HUES64 (cell line): ENCODE measurements around the gene WDR38.
A peak's percentile ranks its signal among the peaks of the same experiment; 100 is the strongest.

Experiments used
- H3K27ac ChIP-seq: 2 replicates; pipeline ENCODE4 v1.7.0; 2013; ENCODE audit warnings: low read depth, low read length, inconsistent platforms
- H3K27me3 ChIP-seq: 2 replicates; pipeline ENCODE4 v1.6.1; 2013; ENCODE audit warnings: mild to moderate bottlenecking, low read length; ENCODE audit not compliant: insufficient read depth
- H3K36me3 ChIP-seq: 2 replicates; pipeline ENCODE4 v1.6.1; 2013; ENCODE audit warnings: mild to moderate bottlenecking, low read length; ENCODE audit not compliant: insufficient read depth
- H3K4me1 ChIP-seq: 2 replicates; pipeline ENCODE4 v1.6.1; 2013; ENCODE audit warnings: mild to moderate bottlenecking, low read length, moderate library complexity; ENCODE audit not compliant: insufficient read depth
- H3K4me3 ChIP-seq: 2 replicates; pipeline ENCODE4 v1.5.1; 2013; ENCODE audit warnings: mild to moderate bottlenecking, low read length, moderate library complexity
- H3K9ac ChIP-seq: 2 replicates; pipeline ENCODE4 v1.6.1; 2013; ENCODE audit warnings: mild to moderate bottlenecking, low read depth, low read length
- H3K9me3 ChIP-seq: 2 replicates; pipeline ENCODE4 v1.6.1; 2013; ENCODE audit warnings: low read depth, low read length; ENCODE audit not compliant: insufficient read depth
- WGBS: fragments of 150-250, 120-280 bp; methylation state at CpG from one replicate; pipeline ENCODE4 v1.1.7; 2013; ENCODE audit warnings: missing lambda C conversion rate; 5-methylcytosine and 5-hydroxymethylcytosine counted together

The WDR38 gene

DNA sequence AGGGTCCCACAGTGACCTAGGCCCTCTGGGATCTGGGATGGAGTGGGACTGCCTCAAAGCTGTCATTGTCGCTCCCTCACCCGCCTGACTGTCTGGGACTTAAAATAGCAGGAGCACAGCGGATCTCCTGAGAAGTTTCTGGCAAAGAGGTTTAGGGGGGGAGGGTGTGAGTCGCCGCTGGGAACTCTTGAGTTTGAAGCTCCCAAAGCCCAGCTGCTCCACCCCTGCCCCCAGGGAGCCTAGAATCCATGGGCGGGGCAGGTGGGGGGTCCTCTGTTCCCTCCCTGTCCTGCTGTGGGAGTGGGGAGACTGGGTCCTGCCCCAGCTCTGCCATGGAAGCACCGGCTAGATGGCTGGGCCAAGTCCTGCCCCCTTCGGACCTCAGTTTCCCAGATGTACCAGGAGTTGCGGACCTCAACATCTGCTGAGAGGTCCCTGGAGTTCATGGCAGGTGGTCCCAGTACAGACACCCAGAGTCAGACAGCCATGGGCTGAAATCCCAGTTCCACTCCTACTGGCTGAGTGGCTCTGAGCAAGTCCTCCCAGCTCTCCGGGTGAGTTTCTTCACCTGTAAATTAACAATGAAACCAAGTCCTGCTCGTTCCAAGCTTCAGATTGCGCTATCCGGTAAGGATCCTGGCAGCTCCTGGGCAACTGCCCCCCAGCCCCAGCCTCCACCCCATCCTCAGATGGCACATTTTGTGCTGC lies 985 bp upstream of the WDR38 start:
- 75% methylated on average over 13 of the region's 13 CpGs for WGBS
- H3K4me3 ChIP-seq, result peak overlapping the region; percentile 57
- no peaks in the 10 kb centered on the region for H3K9me3 ChIP-seq
- no peak overlapping the region for H3K9ac ChIP-seq
- H3K36me3 ChIP-seq, result peaks cover 8% of the 10 kb centered on the region
- H3K27me3 ChIP-seq, result no peaks in the 10 kb centered on the region
- H3K27ac ChIP-seq, result no peak overlapping the region
- H3K4me1 ChIP-seq, result no peaks in the 10 kb centered on the region

DNA sequence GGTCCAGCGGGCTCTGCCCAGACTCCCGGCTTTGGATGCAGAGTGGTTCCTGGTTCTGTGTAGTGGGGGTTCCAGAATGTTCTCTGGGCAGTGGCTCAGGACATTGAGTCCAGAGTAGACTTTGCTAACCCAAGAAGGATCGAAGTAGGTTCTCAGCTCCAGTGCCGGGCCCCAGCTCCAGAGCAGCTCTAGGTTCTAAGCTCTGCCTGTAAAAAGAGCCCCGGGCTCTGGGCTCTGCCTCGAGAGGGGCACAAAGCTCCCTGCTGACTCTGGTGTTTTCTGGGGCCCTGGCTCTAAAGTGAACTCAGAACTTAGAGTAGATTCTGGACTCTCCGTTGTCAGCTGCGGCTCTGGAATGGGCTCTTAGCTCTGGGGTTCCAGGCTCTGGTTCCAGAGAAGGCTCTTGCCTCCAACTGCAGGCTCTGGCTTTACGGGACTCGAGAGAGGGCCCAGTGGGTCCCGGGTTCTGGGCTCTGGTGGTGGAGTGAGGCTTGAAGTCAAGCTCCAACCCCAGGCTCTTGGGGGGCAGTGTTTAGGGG lies 414 bp downstream of the WDR38 start:
- no peaks in the 10 kb centered on the region for H3K9me3 ChIP-seq
- H3K27ac ChIP-seq, result no peak overlapping the region
- 77% methylated on average over 11 of the region's 11 CpGs for WGBS
- no peaks in the 10 kb centered on the region for H3K27me3 ChIP-seq
- H3K9ac ChIP-seq, result peak overlapping the region; percentile 50; the same call in 1 of the 2 replicates
- H3K4me3 ChIP-seq, result peak overlapping the region; percentile 57
- no peaks in the 10 kb centered on the region for H3K4me1 ChIP-seq
- H3K36me3 ChIP-seq, result peaks cover 22% of the 10 kb centered on the region

DNA sequence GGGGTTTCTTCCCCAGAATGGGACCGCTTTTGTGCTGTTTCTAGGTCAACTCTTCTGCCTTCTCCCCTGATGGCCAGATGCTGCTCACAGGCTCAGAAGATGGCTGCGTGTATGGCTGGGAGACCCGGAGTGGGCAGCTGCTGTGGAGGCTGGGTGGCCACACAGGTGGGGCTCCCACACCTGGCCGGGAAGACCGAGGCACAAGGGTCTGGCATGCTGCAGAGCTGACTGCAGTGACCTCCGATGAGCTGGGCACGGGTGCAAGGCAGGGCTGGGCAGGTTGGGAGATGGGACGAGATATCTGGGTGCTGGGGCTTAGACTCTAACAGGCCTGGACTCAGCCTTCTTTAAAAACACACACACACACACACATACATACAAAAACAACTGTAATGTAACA lies 901 bp downstream of the WDR38 start:
- Histone ChIP-seq H3K4me1 (no peaks in the 10 kb centered on the region), H3K9ac (no peak overlapping the region), H3K9me3 (no peaks in the 10 kb centered on the region), H3K27me3 (no peaks in the 10 kb centered on the region), H3K4me3 (no peak overlapping the region), H3K36me3 (peaks cover 27% of the 10 kb centered on the region), H3K27ac (no peak overlapping the region)
- WGBS, result 93% methylated on average over 8 of the region's 8 CpGs

DNA sequence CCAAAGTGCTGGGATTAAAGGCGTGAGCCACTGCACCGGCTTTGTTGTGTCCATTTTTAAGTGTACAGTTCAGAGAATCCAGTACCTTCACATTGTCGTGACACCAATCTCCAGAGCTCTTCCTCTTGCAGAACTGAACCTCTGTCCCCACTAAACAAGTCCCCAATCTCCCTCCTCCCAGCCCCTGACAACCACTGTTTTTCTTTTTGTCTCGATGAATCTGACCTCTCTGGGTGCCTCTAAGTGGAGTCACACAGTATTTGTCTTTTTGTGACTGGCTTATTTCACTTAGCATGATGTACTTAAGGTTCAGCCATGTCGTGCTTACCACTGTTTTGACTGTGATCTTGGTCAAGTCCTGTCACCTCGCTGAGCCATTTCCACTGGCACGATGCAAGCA lies 1.6 kb downstream of the WDR38 start:
- H3K4me1 ChIP-seq, result no peaks in the 10 kb centered on the region; the same call in 1 of the 2 replicates
- no peak overlapping the region for H3K4me3 ChIP-seq
- 90% methylated on average over 7 of the region's 7 CpGs for WGBS
- H3K27ac ChIP-seq, result no peak overlapping the region
- no peaks in the 10 kb centered on the region for H3K27me3 ChIP-seq
- no peak overlapping the region for H3K9ac ChIP-seq
- no peaks in the 10 kb centered on the region for H3K9me3 ChIP-seq
- H3K36me3 ChIP-seq, result peaks cover 34% of the 10 kb centered on the region

DNA sequence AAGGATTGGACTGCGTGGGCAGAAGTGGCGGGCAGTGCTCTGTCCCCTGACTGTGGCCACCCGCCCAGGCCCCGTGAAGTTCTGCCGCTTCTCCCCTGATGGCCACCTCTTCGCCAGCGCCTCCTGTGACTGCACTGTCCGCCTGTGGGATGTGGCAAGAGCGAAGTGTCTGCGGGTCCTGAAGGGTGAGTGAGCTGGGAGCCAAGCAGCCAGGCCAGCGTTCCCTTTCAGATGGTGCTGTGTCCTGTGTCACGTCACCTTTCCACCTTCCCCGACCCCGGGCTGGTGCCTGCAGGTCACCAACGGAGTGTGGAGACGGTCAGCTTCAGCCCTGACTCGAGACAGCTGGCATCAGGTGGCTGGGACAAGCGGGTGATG lies 2.3 kb downstream of the WDR38 start:
- Histone ChIP-seq H3K4me3 (no peak overlapping the region), H3K9ac (no peak overlapping the region), H3K9me3 (no peaks in the 10 kb centered on the region), H3K4me1 (peaks cover 6% of the 10 kb centered on the region), H3K27ac (no peak overlapping the region; the same call in 1 of the 2 replicates), H3K27me3 (no peaks in the 10 kb centered on the region), H3K36me3 (peaks cover 41% of the 10 kb centered on the region)
- 93% methylated on average over 18 of the region's 18 CpGs for WGBS

DNA sequence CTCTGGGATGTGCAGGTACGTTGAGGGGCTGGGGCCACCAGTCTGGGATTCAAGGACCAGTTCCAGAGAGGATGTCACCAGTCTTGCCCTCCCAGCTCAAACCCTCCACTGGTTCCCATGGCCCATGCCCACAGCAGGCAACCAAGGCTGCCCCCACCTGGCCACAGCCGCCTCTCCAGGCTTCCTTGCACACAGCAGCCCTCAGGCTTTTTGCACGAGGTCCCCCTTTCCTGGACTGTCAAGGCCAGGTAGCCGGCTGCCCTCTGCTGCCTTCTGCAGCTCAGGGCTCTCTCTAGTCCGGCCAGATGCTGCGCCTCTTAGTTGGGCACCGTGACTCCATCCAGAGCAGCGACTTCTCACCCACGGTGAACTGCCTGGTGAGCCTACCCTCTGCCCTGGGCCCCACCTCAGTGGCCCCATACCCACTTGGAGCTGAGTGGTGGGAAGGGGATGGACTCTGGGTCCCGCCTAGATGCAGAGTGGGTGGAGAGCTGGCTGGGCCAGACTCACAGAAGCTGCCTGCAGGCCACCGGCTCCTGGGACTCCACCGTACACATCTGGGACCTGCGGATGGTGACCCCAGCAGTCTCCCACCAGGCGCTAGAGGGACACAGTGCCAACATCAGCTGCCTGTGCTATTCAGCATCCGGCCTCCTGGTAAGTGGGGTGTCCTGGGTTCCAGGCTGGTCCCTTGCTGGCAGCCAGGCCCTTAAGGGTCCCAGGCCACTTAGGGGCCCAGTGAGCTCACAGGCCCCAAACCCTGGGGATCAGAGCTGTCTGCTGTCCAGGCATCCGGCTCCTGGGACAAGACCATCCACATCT lies 2.9 kb downstream of the WDR38 start:
- no peaks in the 10 kb centered on the region for H3K27me3 ChIP-seq
- no peaks in the 10 kb centered on the region for H3K9me3 ChIP-seq
- H3K27ac ChIP-seq, result peak overlapping the region; percentile 32; the same call in 1 of the 2 replicates
- peaks cover 47% of the 10 kb centered on the region for H3K36me3 ChIP-seq
- no peak overlapping the region for H3K4me3 ChIP-seq
- WGBS, result 64% methylated on average over 16 of the region's 16 CpGs
- peaks cover 8% of the 10 kb centered on the region for H3K4me1 ChIP-seq
- H3K9ac ChIP-seq, result no peak overlapping the region

DNA sequence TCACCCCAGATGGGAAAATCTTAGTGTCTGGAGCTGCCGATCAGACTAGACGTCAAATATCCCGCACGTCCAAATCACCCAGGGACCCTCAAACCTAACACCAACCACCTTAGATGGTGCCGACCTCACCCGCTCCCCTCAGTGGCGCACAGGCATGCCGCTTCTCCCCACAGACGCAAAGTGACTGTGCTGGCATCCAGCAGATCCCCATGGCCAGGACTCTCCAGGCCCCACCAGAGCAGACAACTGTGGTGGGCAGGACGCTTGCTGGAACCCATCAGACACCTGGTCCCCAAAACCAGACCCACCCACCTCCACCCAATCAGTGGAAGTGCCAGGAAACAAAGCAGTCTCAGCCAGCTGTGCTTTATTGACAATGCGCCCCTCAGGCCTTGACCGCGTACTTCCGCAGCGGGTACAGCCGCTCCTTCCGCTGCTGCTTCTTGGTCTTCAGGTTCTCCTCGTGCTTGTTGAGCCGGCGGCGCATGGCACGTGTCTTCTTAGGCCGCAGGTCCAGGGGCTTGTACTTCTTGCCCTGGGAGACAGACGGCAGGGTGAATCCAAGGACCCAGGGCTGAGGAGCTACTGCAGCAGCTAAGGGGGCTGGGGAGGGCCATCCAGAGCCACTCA lies 4.4 kb downstream of the WDR38 start:
- H3K27me3 ChIP-seq, result no peaks in the 10 kb centered on the region
- H3K27ac ChIP-seq, result no peak overlapping the region
- H3K4me3 ChIP-seq, result no peak overlapping the region
- H3K36me3 ChIP-seq, result peaks cover 49% of the 10 kb centered on the region
- 95% methylated on average over 24 of the region's 24 CpGs for WGBS
- H3K9me3 ChIP-seq, result no peaks in the 10 kb centered on the region
- no peak overlapping the region for H3K9ac ChIP-seq
- peaks cover 8% of the 10 kb centered on the region for H3K4me1 ChIP-seq

DNA sequence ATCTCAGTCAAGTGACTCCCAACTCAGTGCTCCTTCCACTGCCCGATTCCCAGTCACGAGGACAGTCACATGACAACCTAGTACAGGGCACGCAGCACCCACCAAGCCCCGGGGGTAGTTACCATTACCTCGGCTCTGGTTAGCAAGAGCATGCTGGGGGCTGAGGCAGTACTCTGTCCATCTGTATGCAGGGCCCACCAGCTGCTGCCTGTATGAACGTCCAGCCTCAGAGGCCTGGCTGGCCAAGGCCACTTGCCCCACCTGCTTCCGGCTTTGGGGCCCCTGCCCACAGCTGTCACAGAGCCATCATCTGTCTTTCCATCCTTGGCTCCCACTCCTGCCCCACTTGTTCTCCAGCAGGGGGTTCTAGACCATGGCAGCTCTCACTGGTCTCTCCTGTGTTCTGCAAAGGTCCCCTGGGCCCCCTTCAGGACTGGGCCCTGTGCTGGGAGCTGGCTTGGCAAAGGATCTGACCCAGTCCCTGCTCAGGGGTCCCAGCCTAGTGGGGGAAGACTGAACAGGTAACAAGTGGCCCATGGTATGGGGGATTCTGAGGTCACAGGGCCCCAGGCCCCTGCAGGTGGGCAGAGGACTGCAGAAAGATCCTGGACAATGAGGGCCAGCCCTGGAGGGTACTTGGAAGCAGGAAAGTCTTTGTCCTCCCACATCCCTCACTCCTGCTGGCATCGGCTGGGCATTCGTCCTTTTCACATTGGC lies 5.2 kb downstream of the WDR38 start:
- Histone ChIP-seq H3K9me3 (no peaks in the 10 kb centered on the region), H3K4me3 (no peak overlapping the region), H3K4me1 (peaks cover 8% of the 10 kb centered on the region), H3K27ac (no peak overlapping the region; the same call in 1 of the 2 replicates), H3K27me3 (no peaks in the 10 kb centered on the region), H3K9ac (no peak overlapping the region), H3K36me3 (peaks cover 49% of the 10 kb centered on the region)
- WGBS, result 95% methylated on average over 9 of the region's 9 CpGs

DNA sequence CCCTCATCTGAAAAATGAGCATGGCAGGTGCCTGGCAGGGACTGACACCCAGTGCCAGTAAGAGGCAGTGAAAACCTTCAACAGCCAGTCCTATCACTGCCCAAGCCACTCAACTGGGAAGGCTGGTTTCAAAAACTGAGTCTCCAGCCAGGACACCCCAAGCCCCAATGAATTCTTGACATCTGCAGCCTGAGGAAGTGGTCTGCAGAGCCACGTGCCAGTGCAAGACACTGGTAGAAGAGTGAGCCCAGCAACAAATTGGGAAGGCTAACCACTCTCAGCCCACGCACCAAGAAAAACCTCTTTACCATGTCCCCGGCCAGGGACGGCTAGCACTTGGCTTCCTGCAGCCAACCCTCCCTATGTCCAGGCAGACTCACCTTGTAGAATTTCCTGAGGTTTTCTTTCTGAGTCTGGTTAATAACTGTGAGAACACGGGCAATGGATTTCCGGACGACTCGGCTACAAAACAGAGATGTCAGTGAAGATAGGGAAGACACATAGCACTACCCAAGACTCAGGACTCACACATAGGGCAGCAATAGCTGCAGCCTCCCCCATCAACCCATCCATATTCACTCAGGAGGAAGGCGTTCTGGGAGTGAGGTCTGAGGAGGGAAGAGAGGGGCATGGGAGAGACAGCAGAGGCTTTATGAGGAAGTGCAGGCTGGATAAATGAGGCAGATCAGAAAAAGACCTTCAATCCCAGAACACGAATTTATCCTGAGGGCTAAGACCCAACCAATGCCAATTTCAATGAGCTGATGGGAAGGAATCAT lies 6.7 kb downstream of the WDR38 start:
- Histone ChIP-seq H3K27ac (0 out of 2 replicates have a peak overlapping the region, but pooled peaks have one; percentile 9), H3K4me3 (peak overlapping the region; percentile 97), H3K27me3 (no peaks in the 10 kb centered on the region), H3K9me3 (no peaks in the 10 kb centered on the region), H3K36me3 (peaks cover 49% of the 10 kb centered on the region), H3K9ac (peak overlapping the region; percentile 99), H3K4me1 (peaks cover 8% of the 10 kb centered on the region)
- WGBS, result 87% methylated on average over 9 of the region's 10 CpGs
